Measurements from ENCODE around the gene FAM83G.

Gene FAM83G

GRCh38 chr17:19010729-19011505, 6.4 kb upstream of the FAM83G start:
- DNase-seq (ENCODE audit: low read depth, low spot score) = no peak
- no peaks in the 10 kb centered on the region for H3K36me3 ChIP-seq (ENCODE audit: insufficient read depth, low read length)
- no peak overlapping the region for H3K9ac ChIP-seq (ENCODE audit: insufficient read length)
- H3K27ac ChIP-seq = no peak overlapping the region
- H3K4me3 ChIP-seq = no peak overlapping the region
- H3K9me3 ChIP-seq (ENCODE audit: low read depth, low read length) = no peaks in the 10 kb centered on the region
- no peak for TF ChIP-seq EZH2 (IDR thresholded peaks at IDR 0.05)
- TF ChIP-seq POLR2AphosphoS5 (IDR thresholded peaks at IDR 0.05; ENCODE audit: borderline replicate concordance, low read depth, low read length) = no peak
- TF ChIP-seq FOXP2 (optimal IDR thresholded peaks at IDR 0.05; ENCODE audit: control extremely low read depth, extremely low read length, insufficient read depth) = no peak

- Histone ChIP-seq H3K9me3 (ENCODE audit: low read depth, low read length) (no peaks in the 10 kb centered on the region), H3K4me3 (no peak overlapping the region), H3K36me3 (ENCODE audit: insufficient read depth, low read length) (no peaks in the 10 kb centered on the region), H3K9ac (ENCODE audit: insufficient read length) (no peak overlapping the region), H3K27ac (no peak overlapping the region)
- DNase-seq (ENCODE audit: low read depth, low spot score) = no peak
- TF ChIP-seq POLR2AphosphoS5 (IDR thresholded peaks at IDR 0.05; ENCODE audit: borderline replicate concordance, low read depth, low read length) (no peak), FOXP2 (optimal IDR thresholded peaks at IDR 0.05; ENCODE audit: control extremely low read depth, extremely low read length, insufficient read depth) (no peak), EZH2 (IDR thresholded peaks at IDR 0.05) (no peak)
Measured at GRCh38 chr17:19009970-19010369, 5.4 kb upstream of the FAM83G start.

- DNase-seq (ENCODE audit: low read depth, low spot score) = no peak
- Histone ChIP-seq H3K36me3 (ENCODE audit: insufficient read depth, low read length) (no peaks in the 10 kb centered on the region), H3K27ac (no peak overlapping the region), H3K4me3 (no peak overlapping the region), H3K9ac (ENCODE audit: insufficient read length) (no peak overlapping the region), H3K9me3 (ENCODE audit: low read depth, low read length) (no peaks in the 10 kb centered on the region)
- TF ChIP-seq POLR2AphosphoS5 (IDR thresholded peaks at IDR 0.05; ENCODE audit: borderline replicate concordance, low read depth, low read length) (no peak), FOXP2 (optimal IDR thresholded peaks at IDR 0.05; ENCODE audit: control extremely low read depth, extremely low read length, insufficient read depth) (no peak), EZH2 (IDR thresholded peaks at IDR 0.05) (no peak)
Measured at GRCh38 chr17:19006698-19007097, 2.1 kb upstream of the FAM83G start.

DNA sequence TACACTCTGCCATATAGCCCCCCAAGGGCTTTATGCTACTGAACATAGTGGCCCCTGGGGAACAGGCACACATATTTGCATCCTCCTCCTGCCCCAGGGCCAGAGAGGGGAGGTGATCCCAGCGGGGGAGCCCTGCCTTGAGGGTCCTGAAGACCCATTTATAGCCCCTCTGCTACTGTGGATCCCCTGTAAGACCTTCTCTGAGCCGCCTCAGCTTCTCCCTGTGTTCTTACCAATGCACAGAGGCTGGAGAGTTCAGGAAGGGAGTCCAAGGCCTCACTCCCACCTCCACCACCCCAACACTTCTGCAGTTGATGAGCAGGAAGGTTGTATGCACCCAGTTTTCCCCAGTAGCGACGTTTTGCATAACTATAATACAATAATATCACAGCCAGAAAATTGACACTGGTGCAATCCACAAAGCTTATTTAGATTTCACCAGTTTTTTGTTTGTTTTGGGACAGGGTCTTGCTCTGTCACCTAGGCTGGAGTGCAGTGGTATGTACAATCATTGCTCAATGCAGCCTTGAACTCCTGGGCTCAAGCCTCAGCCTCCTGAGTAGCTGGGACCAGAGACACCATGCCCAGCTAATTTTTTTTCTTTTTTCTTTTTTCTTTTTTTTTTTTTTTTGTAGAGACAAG, 1.3 kb upstream of the FAM83G start:
- Histone ChIP-seq H3K9me3 (ENCODE audit: low read depth, low read length) (no peaks in the 10 kb centered on the region), H3K4me3 (no peak overlapping the region), H3K27ac (no peak overlapping the region), H3K9ac (ENCODE audit: insufficient read length) (no peak overlapping the region), H3K36me3 (ENCODE audit: insufficient read depth, low read length) (no peaks in the 10 kb centered on the region)
- TF ChIP-seq EZH2 (IDR thresholded peaks at IDR 0.05) (no peak), POLR2AphosphoS5 (IDR thresholded peaks at IDR 0.05; ENCODE audit: borderline replicate concordance, low read depth, low read length) (no peak)
- DNase-seq (ENCODE audit: low read depth, low spot score) = no peak

GRCh38 chr17:19005137-19005773, 691 bp upstream of the FAM83G start:
- peak overlapping the region; percentile 73 for H3K9ac ChIP-seq (ENCODE audit: insufficient read length)
- H3K36me3 ChIP-seq (ENCODE audit: insufficient read depth, low read length) = no peaks in the 10 kb centered on the region
- DNase-seq (ENCODE audit: low read depth, low spot score) = no peak
- no peaks in the 10 kb centered on the region for H3K9me3 ChIP-seq (ENCODE audit: low read depth, low read length)
- H3K27ac ChIP-seq = no peak overlapping the region
- peak overlapping the region; percentile 78 for H3K4me3 ChIP-seq
- no peak for TF ChIP-seq EZH2 (IDR thresholded peaks at IDR 0.05)
- no peak for TF ChIP-seq FOXP2 (optimal IDR thresholded peaks at IDR 0.05; ENCODE audit: control extremely low read depth, extremely low read length, insufficient read depth)
- no peak for TF ChIP-seq POLR2AphosphoS5 (IDR thresholded peaks at IDR 0.05; ENCODE audit: borderline replicate concordance, low read depth, low read length)

DNA sequence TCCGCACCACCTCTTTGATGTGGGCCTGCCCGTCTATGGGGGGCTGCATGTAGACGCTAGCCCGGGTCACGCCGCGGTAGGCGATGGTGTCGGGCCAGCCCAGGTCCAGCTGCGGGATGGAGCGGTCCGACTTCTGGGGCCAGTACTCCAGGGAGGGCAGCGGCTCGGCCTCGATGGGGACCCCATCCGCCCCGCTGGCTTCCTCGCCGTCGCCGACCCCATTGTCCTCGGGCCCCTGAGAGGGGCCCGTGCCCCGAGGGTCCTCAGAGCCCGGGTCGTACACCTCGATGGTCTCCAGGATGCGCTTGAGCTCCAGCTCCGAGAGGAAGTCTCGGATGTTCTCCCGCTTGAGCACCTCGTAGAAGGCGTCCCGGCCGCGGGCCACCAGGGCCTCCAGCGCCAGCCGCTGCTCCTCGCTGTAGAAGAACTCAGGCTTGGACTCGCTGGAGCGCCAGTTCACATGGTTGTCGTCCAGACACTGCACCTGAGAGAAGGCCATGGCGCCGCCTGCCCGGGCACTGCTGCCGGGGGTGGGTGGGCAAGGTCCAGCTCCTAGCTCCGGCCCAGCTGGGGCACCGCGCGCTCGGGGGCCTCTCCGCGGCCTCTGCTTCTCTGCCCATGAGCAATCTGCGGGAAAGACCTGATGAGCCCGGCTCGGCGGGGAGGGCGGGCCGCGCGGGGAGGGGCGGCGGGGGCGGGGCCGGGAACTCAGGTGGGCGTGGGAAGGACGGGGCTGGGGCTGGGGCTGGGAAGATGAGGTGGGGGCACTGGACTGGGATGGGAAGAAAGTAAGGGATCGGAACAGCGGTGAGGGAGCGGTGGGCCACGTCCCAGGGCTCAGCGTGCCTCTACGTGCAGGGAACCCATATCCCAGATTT, 782 bp downstream of the FAM83G start:
- TF ChIP-seq POLR2AphosphoS5 (IDR thresholded peaks at IDR 0.05; ENCODE audit: borderline replicate concordance, low read depth, low read length) (no peak), EZH2 (IDR thresholded peaks at IDR 0.05) (no peak), FOXP2 (optimal IDR thresholded peaks at IDR 0.05; ENCODE audit: control extremely low read depth, extremely low read length, insufficient read depth) (no peak)
- Histone ChIP-seq H3K36me3 (ENCODE audit: insufficient read depth, low read length) (no peaks in the 10 kb centered on the region), H3K27ac (no peak overlapping the region), H3K9me3 (ENCODE audit: low read depth, low read length) (no peaks in the 10 kb centered on the region), H3K9ac (ENCODE audit: insufficient read length) (peak overlapping the region; percentile 71), H3K4me3 (peak overlapping the region; percentile 78)
- DNase-seq (ENCODE audit: low read depth, low spot score) = no peak

GRCh38 chr17:19002805-19003542, 1.6 kb downstream of the FAM83G start:
- Histone ChIP-seq H3K27ac (no peak overlapping the region), H3K9me3 (ENCODE audit: low read depth, low read length) (no peaks in the 10 kb centered on the region), H3K36me3 (ENCODE audit: insufficient read depth, low read length) (no peaks in the 10 kb centered on the region), H3K9ac (ENCODE audit: insufficient read length) (peak overlapping the region; percentile 22), H3K4me3 (peak overlapping the region; percentile 78)
- TF ChIP-seq POLR2AphosphoS5 (IDR thresholded peaks at IDR 0.05; ENCODE audit: borderline replicate concordance, low read depth, low read length) (no peak), EZH2 (IDR thresholded peaks at IDR 0.05) (no peak)
- no peak for DNase-seq (ENCODE audit: low read depth, low spot score)
